22Rv1 (cell line): Measurements from ENCODE around the gene SREBF2.

Experiments
- CTCF ChIP-seq: fragments of 450-650 bp; IDR thresholded peaks from 2 replicates; pipeline ENCODE4 v1.5.1; 2017; ENCODE audit warnings: mild to moderate bottlenecking
- ZFX ChIP-seq: fragments of 450-650 bp; IDR thresholded peaks from 2 replicates; pipeline ENCODE4 v1.6.1; 2017; ENCODE audit warnings: antibody characterized with exemption, borderline replicate concordance

GRCh38 chr22:41840216-41840615 lies 7.3 kb downstream of the SREBF2 start:
- TF ChIP-seq CTCF (no peak), ZFX (no peak)
